ENCODE measurements around the gene LDLRAD4. TPM values are rescaled to one million over a fixed set of nuclear protein-coding genes. Genes with fewer than 3 reads are reported as not detected.

LDLRAD4 gene
- total and polyA plus RNA-seq, 2 experiments from 2014 or later: 0.73 to 1.9 TPM

GRCh38 chr18:13522256-13522655, 303.7 kb downstream of the LDLRAD4 start:
- no peak for TF ChIP-seq REST (IDR thresholded peaks at IDR 0.05; ENCODE audit: unreplicated experiment)
- TF ChIP-seq ETS1 (IDR thresholded peaks at IDR 0.05): no peak
- no peak for TF ChIP-seq EZH2 (IDR thresholded peaks at IDR 0.05; ENCODE audit: low read depth, unreplicated experiment)
- TF ChIP-seq ZNF462 (CRISPR knock-in tag; IDR thresholded peaks at IDR 0.05): no peak
- TF ChIP-seq STAT1 (IDR thresholded peaks at IDR 0.05; ENCODE audit: unreplicated experiment): no peak
- TF ChIP-seq ZNF114 (CRISPR knock-in tag; IDR thresholded peaks at IDR 0.05): no peak
- TF ChIP-seq NANOG (IDR thresholded peaks at IDR 0.05; ENCODE audit: borderline replicate concordance): no peak
- TF ChIP-seq POLR2AphosphoS5 (IDR thresholded peaks at IDR 0.05; ENCODE audit: low read depth): no peak
- no peak for TF ChIP-seq EZH2phosphoT487 (IDR thresholded peaks at IDR 0.05; ENCODE audit: unreplicated experiment)
- no peak for TF ChIP-seq JUNB (IDR thresholded peaks at IDR 0.05; ENCODE audit: unreplicated experiment)
- TF ChIP-seq CTCF (conservative IDR thresholded peaks at IDR 0.05; ENCODE audit: low read depth in 2 of 2): no peak
- H3K27me3 Mint-ChIP-seq (ENCODE audit: insufficient read depth, low read depth, poor library complexity): no peaks in the 10 kb centered on the region

More at GRCh38 chr18:13522256-13522655, 303.7 kb downstream of the LDLRAD4 start:
- H4K20me1 ChIP-seq (replicated peaks; ENCODE audit: insufficient read depth): no peaks in the 10 kb centered on the region
- no peak overlapping the region for H3K27ac Mint-ChIP-seq
- H3K36me3 Mint-ChIP-seq (ENCODE audit: low read depth): no peaks in the 10 kb centered on the region
- H3K9me2 ChIP-seq (ENCODE audit: insufficient read depth): no peaks in the 10 kb centered on the region
- H3K4me1 Mint-ChIP-seq: no peaks in the 10 kb centered on the region
- H3F3A ChIP-seq (replicated peaks; ENCODE audit: low read depth): no peaks in the 10 kb centered on the region
- H3K4me2 ChIP-seq: no peak overlapping the region
- H3K27ac ChIP-seq (ENCODE audit: low read depth): no peak overlapping the region
- H2AFZ ChIP-seq: no peak overlapping the region
- no peaks in the 10 kb centered on the region for H3K36me3 ChIP-seq (ENCODE audit: insufficient read depth)
- peaks cover 3% of the 10 kb centered on the region; the same call in 1 of the 3 replicates for H3K9me3 Mint-ChIP-seq
- no peaks in the 10 kb centered on the region for H3K4me1 ChIP-seq (ENCODE audit: insufficient read depth)
- H3K4me3 ChIP-seq: no peak overlapping the region
- no peak overlapping the region for H3K4me3 Mint-ChIP-seq
- ATAC-seq: no peak
- no peaks in the 10 kb centered on the region for H3K79me2 ChIP-seq (replicated peaks; ENCODE audit: insufficient read depth)
- no peaks in the 10 kb centered on the region for H3K27me3 ChIP-seq (ENCODE audit: insufficient read depth)
- no peak for DNase-seq (ENCODE audit: low spot score)

Measured in GM23338 (cell line).